PC-9 (cell line): ENCODE measurements around the gene EYS. TPM values are rescaled to one million over a fixed set of nuclear protein-coding genes. Genes with fewer than 3 reads are reported as not detected.

ENCODE experiments used
- BruUV-seq: library from RNA; stranded (reverse); fragments of 400-500 nt; replicated peaks from 2 replicates; lab custom pipeline; 2021; lab: Mats Ljungman, UMichigan
- CTCF ChIA-PET: fragments of 300-600 bp; sonication (Branson Sonifier 250); formaldehyde crosslinking; loops from one replicate; lab custom pipeline; 2022; ENCODE audit warnings: antibody characterized with exemption; lab: Charles Lee
- POLR2A ChIA-PET: fragments of 300-600 bp; sonication (Branson Sonifier 250); formaldehyde crosslinking; loops from one replicate; lab custom pipeline; 2022; ENCODE audit warnings: antibody characterized with exemption; ENCODE audit not compliant: unreplicated experiment; lab: Charles Lee
- DNase-seq, 2 experiments: peaks; one replicate each; pipeline versions ENCODE4 v3.0.0 to v3.0.0-alpha.2; 2015 to 2022; ENCODE audit warnings: mixed read lengths in 1 of 2
- H2AFZ ChIP-seq: fragments of 200-600 bp; sonication (generic); 2 replicates; pipeline ENCODE4 v1.8.1; 2017; ENCODE audit warnings: antibody characterized with exemption
- H3F3A ChIP-seq: fragments of 200-600 bp; sonication (generic); 2 replicates; pipeline ENCODE4 v1.8.1; 2017; ENCODE audit warnings: antibody characterized with exemption, mild to moderate bottlenecking, low read depth; ENCODE audit not compliant: insufficient read depth
- H3K27ac ChIP-seq: fragments of 200-600 bp; sonication (generic); 2 replicates; pipeline ENCODE4 v1.6.1; 2016; ENCODE audit warnings: mixed run types
- H3K27me3 ChIP-seq: fragments of 200-600 bp; sonication (generic); 2 replicates; pipeline ENCODE4 v1.6.1; 2016; ENCODE audit warnings: low read depth, mixed run types; ENCODE audit not compliant: insufficient read depth
- H3K36me3 ChIP-seq: fragments of 200-600 bp; sonication (generic); 2 replicates; pipeline ENCODE4 v1.6.1; 2016; ENCODE audit warnings: low read depth, mixed run types
- H3K4me1 ChIP-seq: fragments of 200-600 bp; sonication (generic); replicated peaks from 2 replicates; pipeline ENCODE4 v1.6.1; 2016; ENCODE audit warnings: mixed run types; ENCODE audit not compliant: insufficient read depth
- H3K4me2 ChIP-seq: fragments of 200-600 bp; sonication (generic); 2 replicates; pipeline ENCODE4 v1.6.1; 2017; ENCODE audit warnings: mixed run types
- H3K4me3 ChIP-seq: fragments of 200-600 bp; sonication (generic); 2 replicates; pipeline ENCODE4 v1.6.1; 2016; ENCODE audit warnings: mixed run types
- H3K79me2 ChIP-seq: fragments of 200-600 bp; sonication (generic); 2 replicates; pipeline ENCODE4 v1.6.1; 2017; ENCODE audit warnings: low read depth, mixed run types
- H3K9me2 ChIP-seq: fragments of 200-600 bp; sonication (generic); 2 replicates; pipeline ENCODE4 v1.8.1; 2017; ENCODE audit warnings: mild to moderate bottlenecking; ENCODE audit not compliant: insufficient read depth
- H3K9me3 ChIP-seq: fragments of 200-600 bp; sonication (generic); 2 replicates; pipeline ENCODE4 v1.8.1; 2016; ENCODE audit warnings: low read depth; ENCODE audit not compliant: insufficient read depth
- H4K20me1 ChIP-seq: fragments of 200-600 bp; sonication (generic); 2 replicates; pipeline ENCODE4 v1.8.1; 2017; ENCODE audit not compliant: insufficient read depth
- CTCF ChIP-seq: fragments of 200-600 bp; sonication (generic); conservative IDR thresholded peaks from 2 replicates; pipeline ENCODE4 v1.6.1; 2017; ENCODE audit warnings: mixed run types, antibody characterized with exemption, mild to moderate bottlenecking, moderate library complexity
- EZH2 ChIP-seq: fragments of 200-600 bp; sonication (generic); IDR thresholded peaks from 2 replicates; pipeline ENCODE4 v1.8.0; 2017; ENCODE audit warnings: antibody characterized with exemption, low read depth
- intact Hi-C: fragments of 100-400 bp; cut with micrococcal nuclease; formaldehyde crosslinking; loops from one replicate; pipeline ENCODE4 v1.10.0; 2022; ENCODE audit not compliant: unreplicated experiment
- total RNA-seq: library from RNA; stranded (reverse); gene quantifications from 2 replicates; pipeline ENCODE4 v1.2.3, GENCODE V29; 2021

Gene EYS
- total RNA-seq, 1 experiment from 2014 or later, result not detected

- CTCF ChIA-PET, result no interaction called here
- Histone ChIP-seq H3K36me3 (no peaks in the 10 kb centered on the region), H2AFZ (no peak overlapping the region), H3K4me2 (no peak overlapping the region), H4K20me1 (no peaks in the 10 kb centered on the region), H3K27me3 (0 out of 2 replicates have a peak, but pooled peaks cover 5% of the 10 kb centered on the region), H3K79me2 (no peaks in the 10 kb centered on the region), H3K27ac (no peak overlapping the region), H3K9me3 (no peaks in the 10 kb centered on the region), H3K4me1 (no peaks in the 10 kb centered on the region), H3K4me3 (no peak overlapping the region), H3F3A (no peaks in the 10 kb centered on the region), H3K9me2 (no peaks in the 10 kb centered on the region)
- intact Hi-C loops, result no loop called here
- BruUV-seq, result no TSS peak
- POLR2A ChIA-PET, result no interaction called here
- no peak for DNase-seq
- TF ChIP-seq EZH2 (no peak), CTCF (no peak)
Observed at GRCh38 chr6:63887002-63887751, 1819.8 kb downstream of the EYS start.

DNA sequence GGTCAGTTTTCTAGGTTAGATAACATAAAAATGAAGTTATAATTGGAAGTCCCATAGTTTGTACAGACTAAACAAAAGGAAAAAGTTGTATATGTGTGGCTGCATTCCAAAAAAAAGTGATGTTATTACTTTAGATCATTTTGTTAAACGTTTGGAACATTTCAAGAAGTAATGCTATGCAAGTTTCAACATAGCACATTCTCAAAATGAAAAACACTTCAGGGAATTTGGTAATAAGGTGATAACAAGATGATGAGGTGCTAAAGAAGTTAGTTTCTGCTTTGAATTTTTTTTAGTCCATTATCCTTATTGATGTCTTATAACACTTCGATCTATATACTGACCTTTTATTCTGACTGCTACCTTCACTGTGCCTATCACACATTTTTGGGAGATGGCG lies 1820.7 kb downstream of the EYS start:
- Histone ChIP-seq H3K4me1 (no peaks in the 10 kb centered on the region), H3K4me3 (no peak overlapping the region), H3K36me3 (no peaks in the 10 kb centered on the region), H3K27me3 (0 out of 2 replicates have a peak, but pooled peaks cover 5% of the 10 kb centered on the region), H3K79me2 (no peaks in the 10 kb centered on the region), H2AFZ (no peak overlapping the region), H3F3A (no peaks in the 10 kb centered on the region), H3K27ac (no peak overlapping the region), H3K9me2 (no peaks in the 10 kb centered on the region), H4K20me1 (no peaks in the 10 kb centered on the region), H3K9me3 (no peaks in the 10 kb centered on the region), H3K4me2 (no peak overlapping the region)
- ChIA-PET POLR2A (no interaction called here), CTCF (no interaction called here)
- no peak for TF ChIP-seq CTCF
- no peak for TF ChIP-seq EZH2
- DNase-seq, result no peak
- no TSS peak for BruUV-seq
- intact Hi-C loops, result no loop called here

DNA sequence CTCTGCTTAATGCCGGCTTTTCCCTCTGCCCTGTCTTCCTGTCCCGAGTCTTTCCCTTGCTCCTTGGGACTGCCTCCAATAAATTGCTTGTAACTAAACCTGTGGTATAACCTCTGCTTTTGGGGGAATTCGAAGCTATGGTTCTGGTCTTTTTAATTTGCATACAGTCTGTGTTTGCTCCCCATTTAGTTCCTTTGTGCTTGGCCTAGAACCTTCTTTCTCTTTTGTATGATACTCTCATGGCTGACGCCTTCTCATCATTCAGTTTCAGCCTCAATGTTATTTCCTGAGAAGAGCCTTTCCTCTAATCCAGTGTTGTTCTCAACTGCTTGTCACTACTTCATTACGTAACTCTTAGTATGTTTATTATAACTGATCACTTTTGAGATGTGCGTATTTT lies 1823.4 kb downstream of the EYS start:
- Histone ChIP-seq H3K9me3 (no peaks in the 10 kb centered on the region), H3K27ac (no peak overlapping the region), H4K20me1 (no peaks in the 10 kb centered on the region), H3F3A (no peaks in the 10 kb centered on the region), H3K27me3 (0 out of 2 replicates have a peak, but pooled peaks cover 5% of the 10 kb centered on the region), H3K36me3 (no peaks in the 10 kb centered on the region), H3K4me1 (no peaks in the 10 kb centered on the region), H3K4me2 (no peak overlapping the region), H2AFZ (no peak overlapping the region), H3K79me2 (no peaks in the 10 kb centered on the region), H3K4me3 (no peak overlapping the region), H3K9me2 (no peaks in the 10 kb centered on the region)
- intact Hi-C loops, result no loop called here
- no peak for DNase-seq
- CTCF ChIA-PET, result no interaction called here
- POLR2A ChIA-PET, result no interaction called here
- TF ChIP-seq CTCF (no peak), EZH2 (no peak)
- BruUV-seq, result no TSS peak
